T-helper 2 cell (primary cell): ENCODE results near the gene TRA2A.

Experiments
- DNase-seq, 5 experiments: peaks; one replicate each; pipeline versions ENCODE4 v3.0.0 to v3.0.0-alpha.2; 2012 to 2022

Gene TRA2A

DNA sequence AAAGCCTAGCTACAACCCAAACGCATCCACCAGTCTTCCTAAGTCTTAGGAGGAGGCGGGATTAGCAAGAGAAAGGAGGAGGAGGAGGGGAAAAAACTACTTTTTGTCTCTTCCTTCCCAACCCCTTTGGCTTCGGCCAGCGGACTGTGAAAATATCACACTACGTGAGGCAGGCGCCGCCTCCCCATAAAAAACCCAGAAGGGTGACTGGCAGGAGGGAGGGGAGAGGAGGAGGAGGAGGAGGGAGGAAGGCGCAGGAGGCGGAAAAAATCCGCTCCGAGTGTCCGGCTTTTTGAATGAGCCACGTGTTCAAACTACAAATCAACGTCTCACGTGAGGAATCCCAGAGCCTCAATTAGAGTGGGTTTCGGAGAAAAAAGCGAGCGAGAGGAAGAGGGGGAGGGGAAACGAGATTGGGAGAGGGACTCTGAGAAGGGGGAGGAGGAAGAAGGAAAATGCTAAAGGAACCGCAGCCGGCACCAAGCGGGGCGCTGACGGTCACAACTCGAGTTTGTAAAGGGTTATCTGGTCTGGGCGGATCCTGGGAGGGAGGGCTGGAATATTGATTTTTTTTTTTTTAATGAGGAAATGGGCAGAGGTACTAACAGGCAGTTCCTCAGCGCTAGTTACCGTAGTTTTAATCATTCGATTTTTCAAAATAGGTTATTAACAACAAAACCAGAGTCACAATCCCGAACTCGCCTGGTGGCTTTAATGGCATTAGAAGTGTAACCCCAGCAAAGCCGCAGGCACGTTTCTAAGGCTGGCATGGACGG is 61.3 kb downstream of the TRA2A start, which contains the start of gene IGF2BP3:
Gene IGF2BP3, minus strand, starts transcription at position 162 of the 776 bp plus-strand sequence. CDS start 381 bp downstream, outside the sequence.
- DNase-seq, result peak in 1 of 5 experiments; percentile 81

DNA sequence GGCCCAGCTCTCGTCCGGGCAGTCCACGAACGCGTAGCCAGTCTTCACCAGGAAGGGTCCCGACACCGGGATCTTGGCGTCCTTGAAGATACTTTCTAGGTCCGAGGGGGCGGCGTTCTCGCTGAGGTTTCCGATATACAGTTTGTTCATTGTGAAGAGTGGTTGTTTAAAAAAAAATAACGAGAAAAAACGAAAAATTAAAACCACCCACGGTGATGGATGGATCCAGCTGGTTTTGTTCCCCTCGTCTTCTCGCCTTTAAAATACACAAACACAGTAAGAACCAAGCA is 61.9 kb downstream of the TRA2A start:
- DNase-seq, result no peak

DNA sequence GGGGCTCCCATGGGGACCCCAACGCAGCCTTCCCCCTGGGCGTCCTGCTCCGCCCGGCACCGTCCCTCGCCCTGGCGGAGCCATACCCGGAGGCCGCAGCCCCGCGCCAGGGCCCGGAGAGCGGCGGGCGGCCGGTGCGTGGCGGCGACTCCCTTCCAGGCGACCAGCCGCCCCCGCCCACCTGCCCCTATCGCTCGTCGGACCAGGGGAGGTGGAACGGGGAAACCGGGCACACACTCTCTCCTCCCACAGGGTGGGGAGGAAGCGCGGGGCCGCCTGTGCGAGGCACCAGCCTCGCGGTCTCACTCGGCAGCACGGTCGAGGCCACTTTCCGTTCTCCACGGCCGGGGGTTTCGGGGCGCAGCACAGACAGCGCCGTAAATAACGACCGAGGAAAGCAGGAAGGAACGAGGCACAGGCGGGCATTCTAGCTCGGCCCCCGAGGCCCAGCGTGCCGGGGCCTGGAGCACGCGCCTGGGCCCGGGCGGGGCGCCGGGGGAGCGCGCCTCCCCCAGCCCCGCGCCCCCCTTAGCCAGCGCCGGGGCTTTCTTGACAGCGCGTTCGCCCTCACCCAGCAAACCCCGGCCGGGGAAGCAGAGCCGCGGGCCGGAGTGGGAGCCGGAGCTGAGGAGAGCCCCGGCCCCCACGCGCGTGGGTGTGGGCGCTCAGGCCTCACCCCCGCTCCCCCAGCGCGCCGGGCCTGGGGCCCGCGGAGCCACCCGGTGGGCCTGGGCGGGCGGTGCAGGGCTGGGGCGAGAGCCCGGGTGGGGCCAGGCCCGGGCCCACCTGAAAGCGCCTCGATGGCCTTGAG is 62.4 kb downstream of the TRA2A start:
- DNase-seq, result peak in 2 of 5 experiments; percentile 29 to 66

DNA sequence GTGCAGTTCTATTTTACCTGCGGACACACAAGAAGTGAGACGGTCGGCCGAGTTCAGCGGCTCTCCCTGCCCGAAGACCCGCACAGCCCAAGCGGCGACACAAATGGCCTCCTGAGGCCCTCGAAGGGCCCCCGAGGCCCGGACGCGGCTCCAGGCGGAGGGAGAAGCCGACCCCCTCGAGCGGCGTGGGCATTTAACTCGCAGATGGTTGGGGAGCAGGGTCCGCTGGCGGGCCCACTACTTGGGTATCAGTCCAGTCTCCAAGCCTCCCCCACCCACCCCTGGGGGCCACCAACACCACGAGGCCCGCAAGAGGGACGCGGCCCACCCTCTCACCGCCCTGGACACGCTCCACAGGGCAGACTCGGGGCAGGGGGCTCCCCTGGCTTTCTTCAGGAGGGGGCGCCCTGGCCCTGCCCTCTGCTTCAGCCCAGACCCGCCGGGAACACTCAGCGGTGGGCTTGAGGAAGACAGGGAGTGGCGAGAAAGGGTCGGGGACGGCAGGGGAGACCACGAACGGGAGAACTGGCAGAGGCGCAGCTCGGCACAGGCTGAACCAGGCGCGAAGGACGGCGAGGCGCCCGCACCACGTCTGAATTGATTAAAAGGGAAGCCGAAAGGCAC is 63.1 kb downstream of the TRA2A start:
- DNase-seq, result peak in 1 of 5 experiments; percentile 36

DNA sequence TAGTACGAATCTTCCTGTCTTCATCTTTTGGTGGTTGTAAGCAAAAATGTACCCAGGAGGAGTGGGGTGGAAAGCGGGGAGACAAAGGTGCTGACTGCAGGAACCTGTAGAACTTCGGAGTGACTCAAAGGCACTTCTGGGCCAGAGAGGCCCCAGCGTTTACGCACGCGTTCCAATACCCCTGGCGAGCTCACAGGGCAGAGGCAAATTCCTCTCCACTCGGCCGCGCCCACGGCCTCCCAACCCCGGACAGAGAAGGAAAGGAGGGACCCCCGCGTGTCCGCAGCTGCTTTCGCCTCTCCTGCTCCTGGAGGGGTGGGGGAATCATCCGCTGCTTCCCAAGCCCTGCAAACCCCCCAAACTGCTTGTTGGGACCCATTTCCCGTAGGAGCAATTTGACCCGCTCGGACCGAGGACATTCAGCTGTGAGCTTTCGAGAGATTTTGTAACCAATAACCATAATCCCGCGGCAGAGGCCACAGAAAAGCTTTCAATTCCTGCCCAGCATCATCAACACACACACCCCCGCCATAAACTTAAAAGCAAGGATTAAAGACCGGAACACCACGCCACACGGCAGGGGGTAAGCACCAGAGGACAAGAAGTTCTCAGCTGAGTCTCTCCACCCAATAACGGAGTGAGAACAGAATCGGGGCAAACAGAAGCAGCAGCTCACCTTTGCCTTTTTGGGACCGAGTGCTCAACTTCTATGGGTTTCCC is 63.8 kb downstream of the TRA2A start:
- DNase-seq, result peak in 1 of 5 experiments; percentile 57

DNA sequence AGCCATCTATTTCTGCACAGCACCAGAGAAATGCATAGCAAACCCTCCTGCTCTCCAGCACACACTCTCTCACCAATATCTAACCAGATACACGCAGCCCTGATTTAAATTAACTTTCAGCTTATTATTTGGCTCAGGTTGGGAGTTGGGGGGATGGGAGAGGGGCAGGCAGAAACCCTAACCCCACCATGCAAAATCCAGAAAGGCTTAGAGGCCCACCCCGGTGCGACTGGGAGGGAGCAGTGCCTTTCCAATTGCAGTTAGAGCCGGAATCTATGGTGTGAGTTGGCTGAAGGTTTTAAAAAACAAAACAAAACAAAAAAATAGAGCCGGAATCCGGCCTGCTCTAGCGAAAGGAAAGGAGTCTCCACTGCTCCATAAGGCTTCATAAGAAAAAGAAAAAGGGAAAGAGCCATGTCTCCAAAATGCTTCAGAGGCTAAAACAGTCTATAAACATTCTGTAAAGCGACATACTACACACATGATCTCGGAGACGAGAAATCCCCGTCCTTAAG is 64.4 kb downstream of the TRA2A start:
- DNase-seq, result no peak

DNA sequence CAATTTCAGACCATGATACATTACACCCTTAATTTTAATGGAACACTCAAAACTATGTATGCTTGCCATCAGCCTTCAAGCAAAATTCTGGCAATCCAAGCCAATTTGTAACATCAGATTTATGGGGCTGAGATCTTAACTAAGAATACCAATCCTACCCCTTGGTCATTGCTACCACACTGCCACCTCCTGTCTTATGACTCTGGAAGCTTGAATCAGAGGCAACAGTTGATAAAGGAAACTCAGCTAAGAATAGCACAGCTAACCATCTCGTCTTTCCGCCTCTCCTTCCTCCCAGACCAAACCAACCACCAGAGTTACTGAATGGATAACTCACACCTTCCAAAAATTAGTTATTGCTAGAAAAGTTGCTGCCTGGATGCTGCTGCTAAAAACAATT is 68.9 kb downstream of the TRA2A start:
- DNase-seq, result peak in 1 of 5 experiments; percentile 62

DNA sequence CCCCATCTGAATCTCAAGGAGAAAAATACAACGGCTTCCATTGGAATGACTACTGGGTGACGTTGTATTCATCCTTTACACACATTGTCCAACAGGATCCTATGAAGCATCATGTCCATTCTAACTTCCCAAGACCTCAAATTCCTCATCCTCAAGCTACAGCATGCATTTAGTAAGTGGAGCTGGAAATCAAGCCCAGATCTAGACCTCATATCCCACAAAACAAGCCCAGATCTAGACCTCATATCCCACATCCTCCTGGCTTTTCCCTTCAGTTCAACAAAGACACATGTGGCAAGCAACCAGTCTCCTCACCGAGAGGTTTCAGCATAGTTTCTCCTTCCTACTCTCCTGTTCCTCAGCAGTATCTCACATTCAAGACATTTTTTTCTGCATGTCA is 73.7 kb downstream of the TRA2A start:
- DNase-seq, result no peak

DNA sequence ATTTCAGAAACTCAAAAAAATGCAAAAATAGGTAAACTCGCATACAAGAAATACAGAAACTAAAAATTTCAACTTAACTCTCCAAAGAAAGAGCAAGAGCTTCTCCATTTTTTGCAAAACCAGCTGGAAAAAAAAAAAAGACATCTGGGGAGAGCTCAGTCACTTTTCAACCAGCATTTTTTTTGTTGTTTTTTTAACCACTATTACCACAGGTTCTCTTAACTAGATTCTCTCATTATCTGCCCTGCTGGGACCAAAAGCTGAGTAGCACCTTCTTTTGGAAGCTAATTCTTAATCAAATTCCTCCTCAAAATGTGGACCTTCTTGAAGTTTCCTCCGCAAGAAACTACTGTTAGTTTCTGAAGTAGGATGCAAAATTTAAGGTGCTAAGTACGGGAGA is 75.7 kb downstream of the TRA2A start:
- DNase-seq, result no peak

DNA sequence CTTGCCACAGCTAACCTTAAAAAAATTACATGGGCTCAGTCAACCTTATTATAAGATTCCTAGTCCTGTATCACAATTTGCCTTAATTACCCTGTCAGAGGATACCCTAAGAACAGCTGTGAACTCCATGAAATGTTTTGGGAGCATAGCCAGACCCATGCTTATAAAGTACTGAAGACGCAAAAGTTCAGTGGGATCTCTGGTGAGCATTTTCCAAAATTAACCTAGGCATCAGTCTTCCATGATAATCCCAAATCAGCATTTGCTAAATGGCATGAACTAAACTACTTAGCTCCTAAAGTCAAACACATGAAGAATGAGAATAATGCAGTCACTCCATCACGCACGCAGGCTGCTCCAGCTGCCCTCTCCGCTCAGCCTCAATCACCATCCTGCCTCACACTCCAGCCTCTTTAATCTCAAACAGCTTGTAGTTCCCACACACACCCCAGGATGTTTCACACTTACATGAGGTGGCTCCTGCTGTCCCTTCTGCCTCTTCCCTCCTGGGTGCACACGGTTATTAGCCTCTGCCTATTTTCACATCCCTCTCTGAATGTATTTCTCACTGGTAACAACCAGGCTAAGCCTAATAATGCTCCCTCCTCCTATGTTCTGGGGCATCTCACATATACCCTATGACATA is 76.8 kb downstream of the TRA2A start:
- DNase-seq, result no peak
